ENCODE measurements around the gene AGAP1.

The AGAP1 gene

DNA sequence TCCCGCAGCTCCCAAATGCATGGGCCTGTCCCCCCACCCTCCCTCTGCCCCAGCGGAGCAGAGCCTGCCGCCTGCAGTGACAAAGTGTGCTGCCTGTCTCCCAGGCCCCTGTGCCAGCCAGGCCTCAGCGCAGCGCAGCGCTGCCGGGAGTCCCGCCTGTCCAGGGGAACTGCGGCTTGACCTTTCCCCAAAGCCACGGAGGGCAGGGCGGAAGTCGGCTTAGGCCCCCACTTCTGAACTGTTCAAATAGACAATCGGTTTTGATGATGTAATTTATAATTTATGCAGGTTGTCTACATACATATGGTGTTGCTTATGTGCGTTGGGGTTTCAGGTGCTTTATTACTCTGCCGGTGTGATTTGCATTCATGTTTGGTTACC, 667.2 kb downstream of the AGAP1 start:
- no peak for DNase-seq

- DNase-seq, result no peak
Observed at GRCh38 chr2:236161531-236161930, 667.7 kb downstream of the AGAP1 start.

DNA sequence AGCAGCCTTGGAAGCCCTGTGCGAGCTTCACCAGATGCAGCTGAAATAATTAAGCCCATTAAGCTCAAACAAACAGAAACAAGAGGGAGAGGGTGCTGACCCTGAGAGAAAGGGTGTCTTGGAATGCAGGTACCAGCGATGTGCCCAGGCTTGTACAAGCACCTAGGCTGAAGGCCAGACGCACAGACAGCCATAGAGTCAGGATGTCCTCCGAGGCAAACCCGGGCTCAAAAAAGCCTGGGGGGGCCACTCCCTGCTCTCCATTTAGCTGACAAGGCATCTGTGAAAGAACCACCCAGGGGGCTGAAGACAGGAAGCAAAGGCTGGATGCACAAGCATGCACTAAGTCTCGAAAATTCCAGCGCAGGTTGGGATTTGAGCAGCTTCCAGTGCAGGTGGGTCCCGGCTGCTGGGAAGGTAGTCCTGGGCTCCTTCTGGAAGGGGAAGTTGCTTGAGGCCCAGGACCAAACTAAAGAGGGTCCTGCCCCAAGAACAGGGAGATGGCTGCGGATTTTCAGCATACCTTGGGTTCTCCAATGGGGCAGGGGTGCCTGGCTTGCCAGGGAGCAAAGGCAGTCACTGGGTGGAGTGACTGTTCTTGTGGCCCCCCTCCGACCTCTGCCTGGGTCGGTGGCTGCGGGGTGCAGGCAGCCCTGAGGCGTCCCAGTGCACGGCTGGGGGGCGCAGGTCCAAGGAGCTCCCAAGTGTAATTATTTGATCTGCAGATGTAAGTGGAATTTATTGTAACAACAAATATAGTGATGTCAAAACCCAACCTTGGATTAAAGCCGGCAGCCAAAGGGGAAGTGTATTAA, 668.4 kb downstream of the AGAP1 start:
- no peak for DNase-seq

- no peak for DNase-seq
Observed at GRCh38 chr2:236162882-236163470, 669.1 kb downstream of the AGAP1 start.

GRCh38 chr2:236163471-236164200, 669.8 kb downstream of the AGAP1 start:
- no peak for DNase-seq

DNA sequence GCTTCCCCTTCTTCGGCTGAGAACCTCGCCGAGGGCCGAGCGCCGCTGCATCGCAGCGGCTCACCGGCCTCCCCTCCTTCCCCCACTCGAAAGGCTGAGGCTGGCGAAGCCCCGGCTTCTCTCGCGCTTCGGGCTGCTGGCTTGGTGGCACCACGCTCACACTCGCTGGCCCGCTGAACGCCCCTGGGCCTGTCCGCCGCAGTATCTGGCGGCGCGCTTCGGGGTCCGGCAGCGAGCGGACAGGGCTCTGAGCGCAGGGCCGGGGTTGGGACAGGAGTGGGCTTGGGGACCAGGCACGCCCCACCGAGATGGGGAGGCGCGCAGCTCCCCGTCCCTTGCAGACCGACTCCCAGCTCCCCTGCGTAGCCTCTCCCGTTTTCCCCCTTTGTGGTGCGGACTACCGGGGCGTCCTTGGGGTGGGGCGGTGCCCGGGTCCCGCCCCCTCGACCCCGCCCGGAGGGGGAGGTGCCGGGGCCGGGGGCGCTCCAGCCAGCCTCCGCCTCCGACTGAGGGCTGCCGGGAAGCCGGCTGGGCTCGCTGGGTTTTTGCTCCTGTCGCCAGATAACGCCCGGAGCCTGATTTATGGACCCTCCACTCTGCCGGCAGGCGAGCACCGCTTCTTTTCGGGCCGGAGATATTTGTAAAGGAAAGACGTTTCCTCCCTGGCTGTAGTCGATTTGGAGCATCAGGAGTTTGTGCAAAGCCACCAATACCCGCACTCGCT, 670.5 kb downstream of the AGAP1 start:
- DNase-seq, result no peak

DNA sequence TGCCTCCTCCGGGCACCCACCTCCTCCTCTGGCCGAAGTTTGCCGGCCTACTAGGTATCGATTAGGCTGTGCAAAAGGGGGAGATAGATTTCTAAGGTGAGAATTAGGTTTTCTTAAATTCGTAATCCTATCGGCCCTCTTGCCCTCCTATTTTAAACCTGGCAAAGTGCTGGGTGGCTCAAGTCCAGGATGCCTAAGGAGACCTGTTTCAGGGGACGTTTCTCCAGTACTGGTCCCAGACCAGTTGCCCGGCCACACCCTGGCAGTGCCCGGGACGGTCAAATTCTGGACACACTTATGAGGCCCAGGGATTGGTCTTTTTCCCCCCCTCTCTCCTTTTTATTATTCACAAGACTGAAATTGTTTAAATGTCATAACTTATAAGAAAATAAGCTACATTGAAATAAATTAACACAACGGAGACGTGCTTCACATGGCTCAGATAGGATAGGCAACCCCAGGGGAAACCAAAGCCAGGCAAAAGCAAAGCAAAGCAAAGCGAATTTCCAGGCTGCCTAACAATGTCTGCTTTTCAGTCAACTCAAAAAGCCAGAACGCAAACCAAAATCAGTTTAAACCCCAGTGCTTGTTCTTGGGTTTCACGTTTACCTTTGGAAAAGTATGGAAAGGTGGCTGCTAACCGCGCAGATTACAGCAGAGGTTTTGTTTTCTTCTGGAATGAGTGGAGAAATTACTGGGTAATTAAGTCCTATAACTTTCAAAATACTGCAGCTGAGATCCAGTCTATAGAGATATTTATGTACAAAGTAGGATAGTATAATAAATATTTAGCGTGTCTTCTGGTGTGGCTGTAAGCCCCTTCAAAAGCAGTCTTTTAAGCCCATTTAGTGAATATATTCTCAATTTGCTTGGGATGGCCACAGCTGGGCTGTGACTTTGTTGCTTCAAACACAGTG, 671.3 kb downstream of the AGAP1 start:
- DNase-seq, result no peak

DNA sequence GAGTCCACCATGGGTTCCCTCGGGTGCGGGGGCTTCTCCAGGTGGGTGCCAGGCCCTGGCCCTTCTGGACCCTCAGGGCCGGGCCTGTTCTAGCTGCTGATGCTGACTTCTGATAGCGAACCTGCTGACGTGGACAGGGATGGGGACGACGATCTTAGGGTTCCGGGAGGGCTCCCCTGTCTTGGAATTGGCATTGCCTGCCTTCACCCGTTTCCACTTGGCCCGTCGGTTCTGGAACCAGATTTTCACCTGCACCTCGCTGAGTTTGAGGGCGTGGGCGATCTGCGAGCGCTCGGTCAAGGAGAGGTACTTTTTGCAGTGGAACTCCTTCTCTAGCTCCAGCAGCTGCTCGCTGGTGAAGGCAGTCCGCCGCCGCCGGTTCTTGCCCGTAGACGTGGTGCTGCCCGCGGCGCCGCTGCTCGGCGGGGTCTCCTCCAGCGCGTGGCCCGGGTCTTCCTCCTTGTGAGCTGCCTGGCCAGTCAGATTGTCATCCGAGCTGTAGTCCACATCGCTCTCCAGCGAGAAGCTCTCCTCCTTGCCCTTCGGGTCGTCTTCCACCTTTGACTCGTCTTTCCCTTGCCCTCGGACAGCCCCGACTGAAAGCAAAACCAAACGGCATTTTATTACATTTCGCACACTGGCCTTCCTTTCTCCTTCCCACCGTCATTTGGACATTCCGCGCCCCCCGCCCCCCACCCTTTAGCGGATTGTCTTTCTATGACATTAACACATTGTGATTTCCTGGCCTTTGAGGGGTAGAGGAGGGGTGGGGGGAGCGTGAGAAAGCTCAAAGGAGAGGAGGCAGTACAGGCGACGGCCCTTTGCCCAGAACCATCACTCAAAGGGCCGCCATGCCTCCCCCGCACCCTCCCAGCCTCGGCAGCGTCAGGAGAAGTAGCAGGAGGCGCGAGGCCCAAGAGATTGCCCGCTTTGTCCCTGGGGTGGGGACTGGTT, 672.3 kb downstream of the AGAP1 start:
- DNase-seq, result no peak

DNA sequence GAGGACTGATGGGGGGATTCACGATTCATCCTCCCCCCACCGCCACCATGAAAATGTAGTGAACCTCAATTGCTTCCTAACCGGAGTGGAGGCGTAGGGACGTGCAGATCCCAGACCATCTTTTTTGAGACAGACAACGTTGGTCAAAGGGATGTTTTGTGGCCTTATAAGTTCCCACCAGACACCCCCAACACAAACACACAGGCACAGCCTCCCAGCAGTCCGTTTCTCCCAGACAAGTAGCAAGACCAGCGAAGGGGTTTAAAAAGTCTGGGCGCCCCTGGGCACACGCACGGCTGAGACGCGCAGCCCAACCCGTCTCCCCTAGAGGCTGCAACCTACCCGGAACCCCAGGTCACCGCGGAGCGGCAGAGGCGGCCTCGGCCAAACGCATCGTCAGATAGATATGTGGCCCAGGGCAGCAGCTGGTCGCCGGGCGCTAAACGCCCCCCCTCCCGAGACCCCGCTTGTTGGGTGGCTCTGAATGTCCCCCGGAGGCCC, 673.0 kb downstream of the AGAP1 start:
- no peak for DNase-seq

- no peak for DNase-seq
Observed at GRCh38 chr2:236167297-236168109, 673.7 kb downstream of the AGAP1 start.

GRCh38 chr2:236168110-236169080, 674.6 kb downstream of the AGAP1 start, which contains the start of gene GBX2:
TSS of gene GBX2 (minus strand) at chr2:236168386. CDS start at chr2:236167971, 415 bp downstream.
- DNase-seq, result peak; percentile 20

DNA sequence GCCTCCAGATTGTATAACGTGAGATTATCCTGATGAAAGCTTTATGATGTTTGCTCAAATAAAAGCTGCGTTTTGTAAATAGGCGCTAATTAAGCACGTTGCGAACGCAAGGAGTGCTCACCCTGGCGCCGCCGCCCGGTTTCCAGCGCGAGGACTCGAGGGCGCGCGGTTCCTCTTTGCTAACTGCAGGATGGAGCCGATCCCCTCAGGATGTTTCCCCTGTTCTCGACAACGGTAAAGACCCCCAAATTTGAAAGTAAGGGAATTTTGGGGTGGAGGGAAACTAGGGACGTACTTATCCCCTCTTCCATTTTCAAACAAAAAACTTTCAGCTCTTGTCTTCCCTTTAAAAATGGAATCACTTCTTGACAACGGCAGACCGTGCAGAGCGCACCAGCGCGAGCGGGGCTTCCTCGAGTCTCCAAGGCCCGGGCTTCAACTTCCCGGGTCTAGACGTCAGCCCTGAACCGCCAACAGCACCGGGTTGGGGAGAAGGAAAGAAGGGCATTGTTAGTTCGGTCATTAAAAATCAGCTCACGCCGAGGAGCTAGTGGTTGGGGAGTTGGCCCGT, 675.4 kb downstream of the AGAP1 start:
- no peak for DNase-seq

GRCh38 chr2:236169741-236170589, 676.1 kb downstream of the AGAP1 start:
- DNase-seq, result no peak

DNA sequence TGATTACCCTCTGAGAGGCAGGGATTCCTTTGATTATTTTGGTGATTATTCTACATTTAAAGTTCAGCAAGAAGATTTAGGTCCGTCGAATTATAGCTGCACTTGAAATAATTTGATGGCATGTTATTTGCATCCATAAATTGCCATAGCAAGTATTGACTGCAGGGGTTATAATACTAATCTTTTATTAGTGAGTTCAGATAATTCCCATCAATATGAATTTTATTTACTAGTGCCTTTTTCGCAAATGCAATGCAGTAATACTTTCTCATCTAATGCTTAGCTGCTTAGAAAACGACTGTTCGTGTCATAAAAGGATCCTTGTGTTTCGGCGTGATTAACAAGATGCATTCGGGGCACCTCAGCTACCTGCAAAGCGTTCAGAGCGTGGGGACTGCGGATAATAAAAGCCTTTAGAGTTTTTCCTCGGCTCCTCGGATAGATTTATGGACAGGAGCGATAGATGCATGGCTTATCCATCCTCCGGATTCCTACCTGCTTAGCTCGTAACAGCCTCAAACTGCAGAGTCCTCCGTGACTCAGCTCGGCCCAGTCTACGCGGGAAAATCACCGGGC, 676.8 kb downstream of the AGAP1 start:
- DNase-seq, result no peak

GRCh38 chr2:236171181-236171679, 677.4 kb downstream of the AGAP1 start:
- DNase-seq, result no peak

DNA sequence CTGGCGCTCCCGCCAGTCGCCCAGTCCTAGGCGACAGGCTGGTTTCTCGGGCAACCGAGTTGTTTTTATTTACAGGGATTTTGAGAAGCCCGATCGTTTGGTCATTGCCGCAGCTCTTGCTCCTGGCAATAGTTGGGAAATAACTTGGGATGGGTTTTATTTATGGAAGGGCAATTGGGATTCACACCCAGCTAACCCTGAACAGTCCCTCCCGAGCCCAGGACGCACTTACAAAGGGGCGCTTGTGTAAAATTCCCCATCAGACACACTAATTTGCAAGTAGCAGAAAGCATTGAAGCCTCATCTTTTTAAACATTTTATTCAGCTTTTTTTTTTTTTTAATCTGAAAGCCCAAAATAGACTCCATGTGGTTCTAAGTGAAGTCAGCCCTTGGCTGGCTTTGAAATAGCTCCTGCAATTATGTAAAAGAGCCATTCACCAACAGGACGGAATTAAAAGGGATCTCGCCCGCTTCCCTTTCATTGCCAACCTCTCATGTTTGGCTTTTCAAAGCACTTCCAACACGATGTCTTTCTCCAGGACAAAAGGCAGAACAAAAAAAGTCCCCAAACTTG, 677.9 kb downstream of the AGAP1 start:
- no peak for DNase-seq

Measured in activated CD4-positive, alpha-beta T cell treated with anti-CD3 and anti-CD28 coated beads, Interleukin-10, Interleukin-2, amounts not matched to agents 100 ng/mL and 50 ng/mL, durations not matched to agents 16 hours and 8 hours (primary cell).